HEK293T (cell line): Measurements from ENCODE around the gene DDOST.

Experiments used
- BHLHE40 ChIP-seq: fragments of 450-650 bp; IDR thresholded peaks from 2 replicates; pipeline ENCODE4 v1.6.1; 2016; ENCODE audit warnings: mild to moderate bottlenecking, moderate library complexity, borderline replicate concordance
- ZNF384 ChIP-seq: fragments of 450-650 bp; IDR thresholded peaks from 2 replicates; pipeline ENCODE4 v1.6.1; 2016

GRCh38 chr1:20662110-20662475 lies 924 bp upstream of the DDOST start:
- TF ChIP-seq ZNF384 = no peak
- TF ChIP-seq BHLHE40 = no peak
